GM18868 (cell line): Measurements from ENCODE around the gene OR10G8.

Experiments used
- ATAC-seq: cut with Tn5 transposase; IDR thresholded peaks from one replicate; pipeline ENCODE4 v1.9.1; 2021; ENCODE audit warnings: mild to moderate bottlenecking, moderate library complexity; ENCODE audit not compliant: unreplicated experiment

OR10G8 gene

DNA sequence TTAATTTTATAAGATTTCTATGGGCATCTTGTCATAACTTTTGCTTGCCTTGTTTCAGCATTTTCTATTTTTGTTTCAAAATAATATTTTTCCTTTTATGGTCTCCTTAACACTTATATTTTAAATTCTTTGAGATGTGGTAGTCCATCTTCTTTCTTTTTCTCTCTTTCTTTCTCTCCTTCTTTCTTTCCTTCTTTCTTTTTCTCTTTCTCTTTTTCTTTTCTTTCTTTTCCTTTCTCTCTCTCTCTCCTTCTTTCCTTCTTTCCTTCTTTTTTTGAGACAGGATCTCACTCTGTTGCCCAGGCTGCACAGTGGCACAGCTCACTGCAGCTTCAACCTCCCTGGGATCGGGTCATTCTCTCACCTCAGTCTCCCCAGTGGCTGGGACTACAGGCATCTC, 50.7 kb downstream of the OR10G8 start:
- no peak for ATAC-seq

DNA sequence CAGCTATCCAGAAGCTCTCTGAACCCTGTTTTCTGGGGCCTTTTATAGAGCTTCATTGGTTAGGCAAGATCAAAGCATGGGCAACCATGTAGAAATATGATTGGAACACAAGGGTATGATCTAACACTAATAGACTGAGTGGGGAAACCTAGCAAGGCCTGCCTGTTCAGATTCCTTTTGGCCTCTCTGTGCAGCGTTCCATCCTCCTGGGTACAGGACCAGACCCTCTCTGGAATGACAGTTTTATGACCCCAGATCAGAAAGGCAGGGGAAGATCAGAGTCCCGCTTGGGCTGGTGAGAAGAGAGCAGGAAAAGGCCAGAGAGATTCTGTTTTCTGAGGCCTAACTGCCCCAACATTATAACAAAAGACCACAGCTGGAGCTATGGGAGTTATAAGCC, 52.0 kb downstream of the OR10G8 start:
- no peak for ATAC-seq

DNA sequence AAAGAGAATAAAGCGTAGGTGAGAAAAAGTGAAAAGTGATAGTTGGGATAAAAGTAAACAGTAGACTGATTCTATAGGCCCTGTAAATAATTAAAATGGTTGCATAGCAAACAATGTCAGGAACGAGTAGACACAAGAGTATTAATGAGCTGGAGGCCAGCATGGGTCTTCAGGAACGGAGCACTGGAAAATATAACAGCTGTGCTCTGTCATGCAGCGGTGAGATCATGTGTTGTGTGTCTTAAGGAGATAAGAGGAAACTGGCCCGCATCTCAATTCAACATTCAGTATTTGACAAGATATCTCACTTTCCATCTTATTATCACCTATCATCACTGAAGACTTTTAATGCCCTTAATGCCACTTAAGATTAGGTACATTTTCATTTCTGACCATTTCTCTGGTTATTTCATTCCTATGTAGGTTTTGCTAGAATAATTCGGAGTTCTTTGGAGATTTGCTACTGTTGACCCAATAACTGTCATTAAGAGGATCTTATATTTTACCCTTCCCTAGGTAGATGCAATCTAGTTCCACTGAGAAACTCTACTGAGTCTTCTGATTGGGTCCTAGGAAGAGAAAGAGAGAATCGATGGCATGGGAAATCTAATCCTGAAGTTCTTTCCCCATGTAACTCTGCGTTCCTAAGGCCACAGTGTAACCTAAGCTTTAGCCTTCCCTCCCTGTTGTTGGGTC, 53.2 kb downstream of the OR10G8 start:
- ATAC-seq: no peak
